H1 (cell line): ENCODE measurements around the gene DNAH8. TPM values are rescaled to one million over a fixed set of nuclear protein-coding genes. Genes with fewer than 3 reads are reported as not detected.

Source experiments
- CTCF ChIA-PET: fragments of 300-600 bp; sonication (Branson Sonifier 250); formaldehyde crosslinking; loops from one replicate; lab custom pipeline; 2021; ENCODE audit not compliant: partially characterized antibody; lab: Charles Lee
- POLR2A ChIA-PET: fragments of 300-600 bp; sonication (Branson Sonifier 250); formaldehyde crosslinking; loops from one replicate; lab custom pipeline; 2021; ENCODE audit warnings: inconsistent platforms; ENCODE audit not compliant: partially characterized antibody; lab: Charles Lee
- DNase-seq, 2 experiments: peaks; one replicate each; pipeline versions ENCODE4 v3.0.0 to v3.0.0-alpha.2; 2010 to 2022; ENCODE audit warnings: low spot score in 2 of 2, low read depth in 1 of 2, mixed read lengths in 1 of 2
- FAIRE-seq: peaks from 2 replicates; lab custom pipeline; 2011; peaks lifted over from hg19 to GRCh38; lab: Jason Lieb, UNC
- H2AFZ ChIP-seq: 2 replicates; pipeline ENCODE4 v1.8.1; 2012; ENCODE audit warnings: low read length, inconsistent platforms
- H2AK5ac ChIP-seq: 2 replicates; pipeline ENCODE4 v1.6.1; 2013; ENCODE audit warnings: low read depth, low read length
- H2BK120ac ChIP-seq: replicated peaks from 2 replicates; pipeline ENCODE3; 2013; ENCODE audit warnings: low read depth, low read length, inconsistent platforms
- H2BK12ac ChIP-seq: 2 replicates; pipeline ENCODE4 v1.6.1; 2013; ENCODE audit warnings: low read depth, low read length
- H2BK15ac ChIP-seq: 2 replicates; pipeline ENCODE4 v1.6.1; 2013; ENCODE audit warnings: low read length
- H2BK20ac ChIP-seq: 2 replicates; pipeline ENCODE4 v1.6.1; 2013; ENCODE audit warnings: low read length
- H2BK5ac ChIP-seq: 2 replicates; pipeline ENCODE4 v1.6.1; 2013; ENCODE audit warnings: low read depth, low read length
- H3K14ac ChIP-seq: 2 replicates; pipeline ENCODE4 v1.6.1; 2013; ENCODE audit warnings: inconsistent platforms; ENCODE audit not compliant: insufficient read length
- H3K18ac ChIP-seq: 2 replicates; pipeline ENCODE4 v1.6.1; 2013; ENCODE audit warnings: low read length; ENCODE audit errors: extremely low read depth
- H3K23ac ChIP-seq: 2 replicates; pipeline ENCODE4 v1.6.1; 2013; ENCODE audit warnings: inconsistent platforms; ENCODE audit not compliant: insufficient read length
- H3K23me2 ChIP-seq: 2 replicates; pipeline ENCODE4 v1.6.1; 2013; ENCODE audit warnings: low read depth, low read length
- H3K27ac ChIP-seq: 2 replicates; pipeline ENCODE4 v1.6.1; 2011; ENCODE audit warnings: low read depth, low read length, inconsistent platforms
- H3K27me3 ChIP-seq, 4 experiments: replicated peaks in 1 of 4; 1 replicate in 1 of 4; 2 replicates in 3 of 4; pipeline versions ENCODE4 v1.6.1 to v1.8.1; 2011 to 2013; ENCODE audit warnings: low read length in 3 of 4, mild to moderate bottlenecking in 3 of 4, inconsistent platforms in 2 of 4, mixed read lengths in 2 of 4, moderate library complexity in 1 of 4; ENCODE audit not compliant: control insufficient read depth in 3 of 4, insufficient read depth in 3 of 4; ENCODE audit errors: extremely low read depth in 1 of 4
- H3K36me3 ChIP-seq, 4 experiments: 2 replicates each; pipeline versions ENCODE4 v1.6.1 to v1.8.1; 2011 to 2013; ENCODE audit warnings: mild to moderate bottlenecking in 4 of 4, low read length in 3 of 4, moderate library complexity in 2 of 4, control low read depth in 1 of 4, inconsistent platforms in 1 of 4; ENCODE audit not compliant: insufficient read depth in 4 of 4, control insufficient read depth in 2 of 4
- H3K4ac ChIP-seq: replicated peaks from 2 replicates; pipeline ENCODE3; 2013; ENCODE audit warnings: low read length, low read depth, mixed read lengths, inconsistent platforms; ENCODE audit not compliant: insufficient read length
- H3K4me1 ChIP-seq, 4 experiments: replicated peaks in 1 of 4; 1 replicate in 1 of 4; 2 replicates in 3 of 4; pipeline versions ENCODE4 v1.6.1 to v1.8.1; 2011 to 2013; ENCODE audit warnings: low read length in 3 of 4, inconsistent platforms in 2 of 4, mixed read lengths in 1 of 4; ENCODE audit not compliant: insufficient read depth in 4 of 4, control insufficient read depth in 3 of 4
- H3K4me2 ChIP-seq, 2 experiments: 2 replicates each; pipeline versions ENCODE4 v1.6.1 to v1.8.1; 2011 to 2013; ENCODE audit warnings: low read depth in 2 of 2, low read length in 2 of 2, control low read depth in 1 of 2, inconsistent platforms in 1 of 2, mild to moderate bottlenecking in 1 of 2; ENCODE audit not compliant: insufficient read depth in 1 of 2
- H3K4me3 ChIP-seq, 4 experiments: fragments of 200-600, 300-600 bp in 1 of 4; sonication (generic), shearing (Covaris generic), sonication (Bioruptor Twin) in 1 of 4; 2 replicates each; pipeline versions ENCODE4 v1.5.1 to v1.8.1; 2011 to 2016; ENCODE audit warnings: low read length in 4 of 4, low read depth in 3 of 4, control low read depth in 2 of 4, inconsistent platforms in 2 of 4, mild to moderate bottlenecking in 2 of 4, mixed read lengths in 1 of 4, moderate library complexity in 1 of 4; ENCODE audit not compliant: insufficient read depth in 2 of 4; ENCODE audit errors: extremely low read depth in 1 of 4
- H3K56ac ChIP-seq: replicated peaks from 2 replicates; pipeline ENCODE3; 2013; ENCODE audit warnings: low read depth, mild to moderate bottlenecking, mixed read lengths, low read length, inconsistent platforms; ENCODE audit not compliant: insufficient read length
- H3K79me1 ChIP-seq: 2 replicates; pipeline ENCODE4 v1.6.1; 2013; ENCODE audit warnings: low read depth, low read length, control low read depth
- H3K79me2 ChIP-seq, 2 experiments: 2 replicates each; pipeline versions ENCODE4 v1.6.1 to v1.8.1; 2012 to 2013; ENCODE audit warnings: low read length in 2 of 2, mild to moderate bottlenecking in 2 of 2, inconsistent platforms in 1 of 2; ENCODE audit not compliant: insufficient read depth in 2 of 2, control insufficient read depth in 1 of 2
- H3K9ac ChIP-seq, 4 experiments: replicated peaks in 1 of 4; 1 replicate in 1 of 4; 2 replicates in 3 of 4; pipeline versions ENCODE4 v1.6.1 to v1.8.1; 2011 to 2013; ENCODE audit warnings: low read depth in 3 of 4, low read length in 3 of 4, control low read depth in 2 of 4, mild to moderate bottlenecking in 2 of 4, moderate library complexity in 2 of 4, inconsistent platforms in 1 of 4; ENCODE audit errors: extremely low read depth in 1 of 4
- H3K9me3 ChIP-seq, 2 experiments: 2 replicates each; pipeline versions ENCODE4 v1.6.1 to v1.8.1; 2012 to 2013; ENCODE audit warnings: mild to moderate bottlenecking in 2 of 2, moderate library complexity in 2 of 2, control low read depth in 1 of 2, inconsistent platforms in 1 of 2, low read depth in 1 of 2, low read length in 1 of 2, mixed read lengths in 1 of 2; ENCODE audit not compliant: insufficient read depth in 2 of 2
- H4K20me1 ChIP-seq, 2 experiments: replicated peaks in 1 of 2; 2 replicates each; pipeline versions ENCODE3 to v1.8.1; 2011 to 2013; ENCODE audit warnings: inconsistent platforms in 2 of 2, low read length in 2 of 2, mild to moderate bottlenecking in 1 of 2; ENCODE audit not compliant: insufficient read depth in 2 of 2, control insufficient read depth in 1 of 2
- H4K5ac ChIP-seq: 2 replicates; pipeline ENCODE4 v1.6.1; 2013; ENCODE audit warnings: low read length, low read depth, mixed read lengths, inconsistent platforms; ENCODE audit not compliant: insufficient read length
- H4K8ac ChIP-seq: 2 replicates; pipeline ENCODE4 v1.8.0; 2013; ENCODE audit warnings: mild to moderate bottlenecking, moderate library complexity, low read length, inconsistent platforms; ENCODE audit not compliant: insufficient read depth; ENCODE audit errors: extremely low read depth
- H4K91ac ChIP-seq: replicated peaks from 2 replicates; pipeline ENCODE3; 2013; ENCODE audit warnings: low read length, mixed read lengths, inconsistent platforms; ENCODE audit not compliant: insufficient read length
- ATF3 ChIP-seq: IDR thresholded peaks from 2 replicates; pipeline ENCODE4 v1.6.1; 2011; ENCODE audit warnings: low read depth, mild to moderate bottlenecking, low read length; ENCODE audit not compliant: insufficient read depth
- HDAC2 ChIP-seq, 2 experiments: fragments of 300-600 bp in 1 of 2; sonication (generic) in 1 of 2; IDR thresholded peaks; 2 replicates each; pipeline ENCODE4 v1.6.1; 2011 to 2012; ENCODE audit warnings: low read depth in 2 of 2, low read length in 2 of 2, mild to moderate bottlenecking in 2 of 2, moderate library complexity in 2 of 2, borderline replicate concordance in 1 of 2, inconsistent platforms in 1 of 2
- KDM1A ChIP-seq: fragments of 200-600, 300-600 bp; sonication (generic); IDR thresholded peaks from 2 replicates; pipeline ENCODE4 v1.7.1; 2016; ENCODE audit warnings: mild to moderate bottlenecking, low read length, borderline replicate concordance
- POU5F1 ChIP-seq: IDR thresholded peaks from 2 replicates; pipeline ENCODE4 v1.6.1; 2011; ENCODE audit warnings: low read depth, mild to moderate bottlenecking, low read length, moderate library complexity
- SIRT6 ChIP-seq: IDR thresholded peaks from one replicate; pipeline ENCODE4 v1.7.1; 2012; ENCODE audit warnings: low read length, inconsistent platforms
- WGBS, 2 experiments: shearing (Covaris generic) in 1 of 2; methylation state at CpG; one replicate each; pipeline versions ENCODE4 v1.1.6 to v1.1.7; 2013 to 2015; ENCODE audit warnings: low lambda C conversion rate in 2 of 2, mixed read lengths in 2 of 2, inconsistent platforms in 1 of 2, low coverage in 1 of 2, missing lambda C conversion rate in 1 of 2; ENCODE audit not compliant: insufficient replicate concordance in 2 of 2, insufficient coverage in 1 of 2, insufficient read length in 1 of 2; ENCODE audit errors: extremely low coverage in 1 of 2, missing lambda C conversion rate in 1 of 2; 5-methylcytosine and 5-hydroxymethylcytosine counted together
- polyA plus RNA-seq, 7 experiments: library from polyadenylated mRNA; depleted of rRNA in 3 of 7; stranded (reverse) in 5 of 7; unstranded in 2 of 7; fragments of >200 nt in 5 of 7; fragments of 200-250 nt in 2 of 7; gene quantifications; 1 replicate in 5 of 7; 2 replicates in 1 of 7; 4 replicates in 1 of 7; pipeline versions ENCODE4 v1.2.1 to v1.2.3, GENCODE V29; 2011 to 2013; ENCODE audit warnings: missing spikeins in 2 of 7, mixed read lengths in 2 of 7
- total RNA-seq: library from RNA; stranded (reverse); fragmentation: NEBNext Ultra II Directional; extraction: Animal tissue kit (Norgen Biotek cat#: 25700); gene quantifications from 2 replicates; pipeline ENCODE4 v1.2.1, GENCODE V29; 2021

Gene DNAH8
- total and polyA plus RNA-seq, 2 of the 8 experiments (the other 6 are each of a cell fraction or from before 2014, with no cell fraction given) = under 0.01 TPM; not detected in 1

GRCh38 chr6:38687043-38687353, 28.1 kb upstream of the DNAH8 start:
- Histone ChIP-seq H3K79me1 (peaks cover 6% of the 10 kb centered on the region), H3K23ac (no peak overlapping the region), H3K4me1 (no peaks in the 10 kb centered on the region), H2AK5ac (no peak overlapping the region), H3K18ac (no peak overlapping the region), H2BK20ac (no peak overlapping the region), H4K8ac (no peak overlapping the region), H3K4me3 (no peak overlapping the region), H4K20me1 (peaks cover 10 to 12% of the 10 kb centered on the region in 2 experiments), H2BK5ac (no peak overlapping the region), H3K4me2 (no peak overlapping the region)
- no peak for FAIRE-seq
- POLR2A ChIA-PET = no interaction called here
- CTCF ChIA-PET = interaction anchor here (0.5 to 1.4 kb wide), 6 partner anchors 31 to 1110 kb away, joined by 3 to 6 read pairs (median 3); no protein-coding TSS in a partner anchor
- no peak for TF ChIP-seq KDM1A
- no peak for TF ChIP-seq HDAC2 (IDR thresholded peaks at IDR 0.05; ENCODE audit: borderline replicate concordance in 1 of 2, low read depth in 2 of 2, low read length in 2 of 2)
- TF ChIP-seq ATF3 = no peak
- TF ChIP-seq POU5F1 = no peak
- no peak for TF ChIP-seq SIRT6
- TF ChIP-seq, all 59 proteins: peak for 0
- no peak overlapping the region for H3K4ac ChIP-seq
- H4K91ac ChIP-seq = no peak overlapping the region
- H2BK120ac ChIP-seq = no peak overlapping the region
- H3K36me3 ChIP-seq = peaks cover 0 to 37% (median 12%) of the 10 kb centered on the region in 4 experiments; a peak in 6 of 8 replicates
- H3K9ac ChIP-seq = no peak overlapping the region
- no peaks in the 10 kb centered on the region for H3K23me2 ChIP-seq
- H3K27ac ChIP-seq = no peak overlapping the region
- WGBS, 2 experiments = 82% methylated on average over 2 of the region's 2 CpGs; no CpG with 5 or more reads in 1 of the 2 experiments
- H2BK15ac ChIP-seq = no peak overlapping the region
- H3K14ac ChIP-seq = no peak overlapping the region
- H2BK12ac ChIP-seq = no peak overlapping the region
- H3K79me2 ChIP-seq = peaks cover 3 to 59% of the 10 kb centered on the region in 2 experiments; a peak in 3 of 4 replicates
- no peak overlapping the region for H4K5ac ChIP-seq
- H2AFZ ChIP-seq = no peak overlapping the region
- no peak overlapping the region for H3K56ac ChIP-seq
- DNase-seq = no peak
- no peaks in the 10 kb centered on the region for H3K27me3 ChIP-seq
- H3K9me3 ChIP-seq = no peaks in the 10 kb centered on the region
